DND-41 (cell line): ENCODE results near the gene OPCML.

Source experiments
- CTCF ChIP-seq: IDR thresholded peaks from 2 replicates; pipeline ENCODE4 v1.5.1; 2012; ENCODE audit warnings: borderline replicate concordance, low read length, moderate library complexity, mild to moderate bottlenecking; ENCODE audit not compliant: poor library complexity, severe bottlenecking; ENCODE audit errors: extremely low read depth
- EZH2 ChIP-seq: IDR thresholded peaks from 3 replicates; pipeline ENCODE4 v1.6.1; 2012; ENCODE audit warnings: borderline replicate concordance, low read depth, mild to moderate bottlenecking, moderate library complexity, low read length, inconsistent platforms; ENCODE audit not compliant: severe bottlenecking

DNA sequence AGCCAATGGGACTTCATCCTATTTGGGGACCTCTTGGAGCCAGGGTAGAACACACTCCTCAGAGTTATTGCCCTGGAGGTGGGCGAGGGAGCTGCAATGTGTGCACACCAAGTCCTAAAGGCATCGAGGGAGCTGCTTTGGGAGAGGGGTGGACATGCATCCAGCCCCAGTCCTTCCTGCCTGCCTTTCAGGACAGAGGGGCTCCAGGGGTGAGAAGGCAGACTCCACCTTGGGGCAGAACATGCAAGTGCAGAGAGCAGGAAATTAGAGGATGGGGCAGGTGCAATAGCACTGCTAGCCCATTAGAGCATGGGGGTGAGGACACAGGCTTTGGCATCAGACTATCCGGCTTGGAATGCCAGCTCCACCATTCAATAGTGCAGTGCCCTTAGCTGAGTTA lies 288.5 kb downstream of the OPCML start:
- TF ChIP-seq CTCF: no peak
- TF ChIP-seq EZH2: no peak
